ENCODE results near the gene PDGFA. TPM values are rescaled to one million over a fixed set of nuclear protein-coding genes. Genes with fewer than 3 reads are reported as not detected.
A peak's percentile ranks its signal among the peaks of the same experiment; 100 is the strongest.

Gene PDGFA
- total RNA-seq, 1 experiment from 2014 or later, result 35.8 TPM

GRCh38 chr7:486216-486743 is 33.4 kb downstream of the PDGFA start:
- Mint-ChIP-seq H3K4me1 (peaks cover 10 to 18% of the 10 kb centered on the region in 2 experiments), H3K27ac (peak overlapping the region in 2 of 3 experiments; percentile 1 to 82; a peak in 3 of 7 replicates), H3K36me3 (ENCODE audit: insufficient read depth in 1 of 3, low read depth in 3 of 3) (peaks cover 0 to 16% (median 2%) of the 10 kb centered on the region in 3 experiments; a peak in 4 of 7 replicates), H3K4me3 (no peak overlapping the region; a peak in 1 of 5 replicates), H3K9me3 (peaks cover 9 to 14% of the 10 kb centered on the region in 2 experiments), H3K27me3 (ENCODE audit: low read depth) (peaks cover 7% of the 10 kb centered on the region; the same call in 1 of the 2 replicates)
- Histone ChIP-seq H3K23ac (ENCODE audit: insufficient read length, low read depth, low read length) (peak overlapping the region; percentile 77), H3K4me2 (ENCODE audit: insufficient read depth, insufficient read length, low read length) (no peak overlapping the region), H2AK5ac (ENCODE audit: insufficient read length, low read length) (no peak overlapping the region), H2BK20ac (ENCODE audit: low read depth, low read length, poor library complexity, severe bottlenecking) (no peak overlapping the region), H2BK5ac (ENCODE audit: insufficient read length, low read length) (peak overlapping the region; percentile 44), H3K79me1 (ENCODE audit: insufficient read depth, low read depth, low read length, poor library complexity, severe bottlenecking) (no peaks in the 10 kb centered on the region), H3K9me3 (ENCODE audit: control insufficient read depth, low read depth, low read length) (no peaks in the 10 kb centered on the region), H2AFZ (ENCODE audit: low read length) (no peak overlapping the region), H2BK12ac (ENCODE audit: insufficient read length, low read depth, low read length) (no peak overlapping the region), H3K14ac (ENCODE audit: insufficient read depth, low read length) (no peak overlapping the region; the same call in 1 of the 2 replicates), H4K91ac (ENCODE audit: insufficient read length, low read depth, low read length) (no peak overlapping the region), H4K5ac (ENCODE audit: insufficient read length, low read depth, low read length) (no peak overlapping the region), H3K27me3 (ENCODE audit: insufficient read depth, low read length) (no peaks in the 10 kb centered on the region), H3K18ac (ENCODE audit: insufficient read length, low read depth, low read length) (no peak overlapping the region), H2BK15ac (ENCODE audit: low read depth, low read length) (no peak overlapping the region), H4K8ac (replicated peaks; ENCODE audit: insufficient read length, low read depth, low read length) (peak overlapping the region; percentile 10), H2BK120ac (ENCODE audit: low read depth, low read length, poor library complexity, severe bottlenecking) (no peak overlapping the region), H3T11ph (ENCODE audit: low read length) (no peak overlapping the region), H3K4ac (ENCODE audit: low read depth, low read length) (no peak overlapping the region), H3K4me1 (ENCODE audit: insufficient read depth, low read length) (no peaks in the 10 kb centered on the region), H3K56ac (ENCODE audit: insufficient read length, low read depth, low read length) (no peak overlapping the region), H3K23me2 (ENCODE audit: insufficient read length, low read depth, low read length, poor library complexity, severe bottlenecking) (no peaks in the 10 kb centered on the region), H3K9ac (ENCODE audit: extremely low read depth, insufficient read length, low read length) (no peak overlapping the region), H3K79me2 (ENCODE audit: insufficient read depth, low read length) (no peaks in the 10 kb centered on the region), H4K20me1 (ENCODE audit: control insufficient read depth, insufficient read depth, insufficient read length) (no peaks in the 10 kb centered on the region), H3K27ac (ENCODE audit: insufficient read length, low read depth, low read length) (no peak overlapping the region)
- no peak for DNase-seq
- no CpG with 5 or more reads among the region's 16 CpGs for WGBS (ENCODE audit: extremely low coverage, insufficient read length, low lambda C conversion rate)
- TF ChIP-seq, protein P1, sequence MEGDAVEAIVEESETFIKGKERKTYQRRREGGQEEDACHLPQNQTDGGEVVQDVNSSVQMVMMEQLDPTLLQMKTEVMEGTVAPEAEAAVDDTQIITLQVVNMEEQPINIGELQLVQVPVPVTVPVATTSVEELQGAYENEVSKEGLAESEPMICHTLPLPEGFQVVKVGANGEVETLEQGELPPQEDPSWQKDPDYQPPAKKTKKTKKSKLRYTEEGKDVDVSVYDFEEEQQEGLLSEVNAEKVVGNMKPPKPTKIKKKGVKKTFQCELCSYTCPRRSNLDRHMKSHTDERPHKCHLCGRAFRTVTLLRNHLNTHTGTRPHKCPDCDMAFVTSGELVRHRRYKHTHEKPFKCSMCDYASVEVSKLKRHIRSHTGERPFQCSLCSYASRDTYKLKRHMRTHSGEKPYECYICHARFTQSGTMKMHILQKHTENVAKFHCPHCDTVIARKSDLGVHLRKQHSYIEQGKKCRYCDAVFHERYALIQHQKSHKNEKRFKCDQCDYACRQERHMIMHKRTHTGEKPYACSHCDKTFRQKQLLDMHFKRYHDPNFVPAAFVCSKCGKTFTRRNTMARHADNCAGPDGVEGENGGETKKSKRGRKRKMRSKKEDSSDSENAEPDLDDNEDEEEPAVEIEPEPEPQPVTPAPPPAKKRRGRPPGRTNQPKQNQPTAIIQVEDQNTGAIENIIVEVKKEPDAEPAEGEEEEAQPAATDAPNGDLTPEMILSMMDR (conservative IDR thresholded peaks at IDR 0.05), result no peak

All from H9 (cell line).